GM12878 (cell line): ENCODE results near the gene BAK1. TPM values are rescaled to one million over a fixed set of nuclear protein-coding genes. Genes with fewer than 3 reads are reported as not detected.
A peak's percentile ranks its signal among the peaks of the same experiment; 100 is the strongest.

ENCODE experiments used
- ATF3 ChIP-seq: IDR thresholded peaks from 2 replicates; pipeline ENCODE4 v1.6.1; 2011; ENCODE audit warnings: low read depth, mild to moderate bottlenecking, low read length, moderate library complexity, borderline replicate concordance; ENCODE audit errors: extremely low read depth
- CREB1 ChIP-seq: IDR thresholded peaks from 2 replicates; pipeline ENCODE4 v1.6.1; 2012; ENCODE audit warnings: low read depth, mild to moderate bottlenecking, inconsistent platforms
- E2F4 ChIP-seq: IDR thresholded peaks from 2 replicates; pipeline ENCODE4 v1.6.1; 2012; ENCODE audit warnings: low read depth, low read length, improper control_type of control experiment
- EED ChIP-seq: sonication (generic); IDR thresholded peaks from 2 replicates; pipeline ENCODE4 v1.6.1; 2016; ENCODE audit warnings: antibody characterized with exemption, low read depth
- ELK1 ChIP-seq: IDR thresholded peaks from 2 replicates; pipeline ENCODE4 v1.6.1; 2012; ENCODE audit warnings: low read depth, low read length, improper control_type of control experiment
- FOS ChIP-seq: IDR thresholded peaks from 3 replicates; pipeline ENCODE4 v1.6.1; 2011; ENCODE audit warnings: borderline replicate concordance; ENCODE audit not compliant: insufficient read length; ENCODE audit errors: extremely low read depth
- HDAC6 ChIP-seq: fragments of 200-600 bp; sonication (generic); IDR thresholded peaks from one replicate; pipeline ENCODE4 v1.8.0; 2017; ENCODE audit warnings: antibody characterized with exemption; ENCODE audit not compliant: unreplicated experiment
- NFXL1 ChIP-seq: fragments of 450-650 bp; IDR thresholded peaks from 2 replicates; pipeline ENCODE4 v1.6.1; 2017; ENCODE audit warnings: antibody characterized with exemption, mild to moderate bottlenecking, borderline replicate concordance
- NKRF ChIP-seq: fragments of 450-650 bp; conservative IDR thresholded peaks from 2 replicates; pipeline ENCODE4 v1.6.1; 2017; ENCODE audit warnings: mild to moderate bottlenecking, moderate library complexity
- PML ChIP-seq: IDR thresholded peaks from 2 replicates; pipeline ENCODE4 v1.6.1; 2012; ENCODE audit warnings: low read length, inconsistent platforms
- POLR2AphosphoS5 ChIP-seq: IDR thresholded peaks from 2 replicates; pipeline ENCODE4 v1.6.1; 2011; ENCODE audit warnings: mild to moderate bottlenecking, low read length, inconsistent platforms
- SIN3A ChIP-seq: IDR thresholded peaks from 2 replicates; pipeline ENCODE4 v1.6.1; 2012; ENCODE audit warnings: low read depth, low read length, improper control_type of control experiment
- SMAD5 ChIP-seq: IDR thresholded peaks from 2 replicates; pipeline ENCODE4 v1.6.1; 2016; ENCODE audit warnings: antibody characterized with exemption, low read depth
- SUZ12 ChIP-seq: fragments of 200-600 bp; sonication (generic); IDR thresholded peaks from one replicate; pipeline ENCODE4 v1.6.1; 2018; ENCODE audit warnings: antibody characterized with exemption, mild to moderate bottlenecking; ENCODE audit not compliant: unreplicated experiment
- USF1 ChIP-seq: IDR thresholded peaks from 2 replicates; pipeline ENCODE4 v1.6.1; 2011; ENCODE audit warnings: borderline replicate concordance, low read depth, mild to moderate bottlenecking, moderate library complexity, mixed read lengths, low read length; ENCODE audit not compliant: insufficient read depth; ENCODE audit errors: extremely low read length
- WRNIP1 ChIP-seq: IDR thresholded peaks from 2 replicates; pipeline ENCODE4 v1.6.1; 2011; ENCODE audit warnings: low read depth, low read length, improper control_type of control experiment, borderline replicate concordance
- YY1 ChIP-seq: IDR thresholded peaks from 2 replicates; pipeline ENCODE4 v1.6.1; 2011; ENCODE audit warnings: low read depth, mild to moderate bottlenecking, low read length
- ZZZ3 ChIP-seq: IDR thresholded peaks from 2 replicates; pipeline ENCODE4 v1.6.1; 2011; ENCODE audit warnings: low read depth; ENCODE audit not compliant: control insufficient read depth, insufficient read length
- polyA plus RNA-seq, 11 experiments: library from polyadenylated mRNA; depleted of rRNA in 4 of 11; unstranded in 6 of 11; stranded (reverse) in 5 of 11; fragments of >200 nt; fragmentation: Nextera tagmentation in 4 of 11; fragmentation: Illumina TruSeq in 1 of 11; extraction: Ambion mirVana in 4 of 11; extraction: Trizol in 1 of 11; gene quantifications; 1 replicate in 1 of 11; 2 replicates in 10 of 11; pipeline versions ENCODE4 v1.2.1 to v1.2.3, GENCODE V29; 2011 to 2016; ENCODE audit warnings: inconsistent platforms in 2 of 11, missing spikeins in 2 of 11, low read depth in 1 of 11
- total RNA-seq, 4 experiments: library from RNA; depleted of rRNA in 3 of 4; stranded (reverse); fragments of >200 nt in 3 of 4; fragmentation: Illumina TruSeq in 1 of 4; extraction: Trizol in 1 of 4; gene quantifications; 2 replicates each; pipeline versions ENCODE4 v1.2.1 to v1.2.3, GENCODE V29; 2013 to 2021
- TF ChIP-seq, protein P1 (sequence below): IDR thresholded peaks from 2 replicates; pipeline ENCODE4 v1.6.1; 2011; ENCODE audit warnings: borderline replicate concordance, low read depth, mild to moderate bottlenecking, moderate library complexity, low read length; ENCODE audit not compliant: insufficient read depth, poor library complexity, severe bottlenecking

The BAK1 gene
- total and polyA plus RNA-seq, 10 of the 15 experiments (the other 5 are each of a cell fraction or from before 2014, with no cell fraction given) = 6.3 to 65.8 (median 29.6) TPM

DNA sequence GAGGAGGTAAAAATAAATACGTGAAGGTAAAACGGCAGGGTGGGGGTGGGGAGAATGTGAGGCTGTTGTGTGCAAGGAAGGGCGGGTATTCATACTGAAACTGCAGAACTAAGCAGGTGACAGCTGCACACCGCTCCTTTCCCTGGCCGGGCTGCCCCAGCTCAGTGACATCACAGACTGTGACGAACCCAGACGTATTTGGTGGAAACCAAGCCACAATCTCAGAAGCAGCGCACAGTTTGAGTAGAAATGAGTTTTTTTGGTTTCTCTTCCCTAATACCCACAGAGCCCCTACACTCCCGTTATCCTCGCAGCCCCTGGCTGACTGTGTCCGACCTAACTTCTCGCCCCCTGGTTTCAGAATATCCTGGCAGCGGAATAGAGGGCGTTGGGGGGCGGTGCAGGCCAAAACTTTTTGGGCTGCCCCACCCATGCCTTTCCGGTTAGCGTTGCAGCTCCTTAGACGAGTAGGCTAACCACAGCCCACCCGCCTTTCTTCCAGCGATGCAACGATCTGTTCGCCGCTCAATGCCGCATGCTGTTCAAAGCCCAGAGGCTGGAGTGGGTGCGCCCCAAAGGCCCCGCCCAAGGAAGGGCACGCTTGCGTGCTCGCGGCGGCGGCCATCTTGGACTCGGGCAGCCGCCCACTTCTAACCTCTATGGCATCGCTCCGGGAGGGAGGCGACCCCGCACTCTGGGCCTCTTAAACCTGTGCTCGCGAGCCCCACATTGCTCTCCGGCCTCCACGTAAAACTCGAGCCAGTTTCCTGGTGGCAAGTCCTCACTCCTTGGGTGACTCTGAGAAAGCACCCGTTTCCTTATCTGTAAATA, 9.1 kb downstream of the BAK1 start (continued):
- peak; percentile 49; the same call in 1 of the 2 replicates for TF ChIP-seq SIN3A
- TF ChIP-seq ATF3 = no peak
- no peak for TF ChIP-seq USF1
- TF ChIP-seq FOS = no peak
- TF ChIP-seq HDAC6 = no peak
- peak; percentile 95 for TF ChIP-seq POLR2AphosphoS5
- TF ChIP-seq SMAD5 = no peak
- peak; percentile 99 for TF ChIP-seq CREB1
- 0 out of 2 replicates have a peak, but pooled peaks have one; percentile 26 for TF ChIP-seq ELK1
- TF ChIP-seq ZZZ3 = no peak
- TF ChIP-seq SUZ12 = no peak
- peak; percentile 86 for TF ChIP-seq NKRF
- TF ChIP-seq YY1 = peak; percentile 100
- TF ChIP-seq, protein P1, sequence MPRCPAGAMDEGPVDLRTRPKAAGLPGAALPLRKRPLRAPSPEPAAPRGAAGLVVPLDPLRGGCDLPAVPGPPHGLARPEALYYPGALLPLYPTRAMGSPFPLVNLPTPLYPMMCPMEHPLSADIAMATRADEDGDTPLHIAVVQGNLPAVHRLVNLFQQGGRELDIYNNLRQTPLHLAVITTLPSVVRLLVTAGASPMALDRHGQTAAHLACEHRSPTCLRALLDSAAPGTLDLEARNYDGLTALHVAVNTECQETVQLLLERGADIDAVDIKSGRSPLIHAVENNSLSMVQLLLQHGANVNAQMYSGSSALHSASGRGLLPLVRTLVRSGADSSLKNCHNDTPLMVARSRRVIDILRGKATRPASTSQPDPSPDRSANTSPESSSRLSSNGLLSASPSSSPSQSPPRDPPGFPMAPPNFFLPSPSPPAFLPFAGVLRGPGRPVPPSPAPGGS = peak; percentile 77
- no peak for TF ChIP-seq NFXL1
- peak; percentile 92 for TF ChIP-seq PML
- TF ChIP-seq E2F4 = no peak
- peak; percentile 97 for TF ChIP-seq EED
- TF ChIP-seq WRNIP1 = peak; percentile 95; the same call in 1 of the 2 replicates
